Prostate gland (tissue), 2 donors: ENCODE measurements around the gene GOLIM4. TPM values are rescaled to one million over a fixed set of nuclear protein-coding genes. Genes with fewer than 3 reads are reported as not detected.

Experiments used
- DNase-seq: peaks from one replicate; pipeline ENCODE4 v3.0.0-alpha.2; 2019; ENCODE audit warnings: low spot score
- H3K27ac ChIP-seq, 2 donors: fragments of 200-600 bp; sonication (generic); 2 replicates each; pipeline ENCODE4 v1.5.1; 2017 to 2019
- H3K27me3 ChIP-seq: fragments of 200-600 bp; sonication (generic); replicated peaks from 2 replicates; pipeline ENCODE4 v1.5.1; 2019; ENCODE audit not compliant: insufficient read depth
- H3K36me3 ChIP-seq, 2 donors: fragments of 200-600 bp; sonication (generic); 1 replicate in 1 of 2; 2 replicates in 1 of 2; pipeline versions ENCODE4 v1.5.1 to v1.8.1; 2017 to 2019
- H3K4me1 ChIP-seq: fragments of 200-600 bp; sonication (generic); replicated peaks from 2 replicates; pipeline ENCODE4 v1.5.1; 2019
- H3K4me3 ChIP-seq, 2 donors: fragments of 200-600 bp; sonication (generic); 2 replicates each; pipeline ENCODE4 v1.5.1; 2017 to 2019
- H3K9me3 ChIP-seq: fragments of 200-600 bp; sonication (generic); 2 replicates; pipeline ENCODE4 v1.5.1; 2017
- POLR2A ChIP-seq: fragments of 450-650 bp; IDR thresholded peaks from one replicate; pipeline ENCODE4 v1.6.1; 2016; ENCODE audit warnings: antibody characterized with exemption, mild to moderate bottlenecking
- POLR2AphosphoS5 ChIP-seq: sonication (generic); formaldehyde crosslinking; IDR thresholded peaks from one replicate; pipeline ENCODE4 v1.6.1; 2017; ENCODE audit warnings: antibody characterized with exemption
- WGBS: methylation state at CpG from one replicate; pipeline ENCODE4 v1.1.5; 2018; 5-methylcytosine and 5-hydroxymethylcytosine counted together
- intact Hi-C: fragments of 100-400 bp; cut with DNase I; formaldehyde crosslinking; loops from one replicate; pipeline ENCODE4 v1.14.2; 2022
- total RNA-seq, 2 donors: library from RNA; depleted of rRNA; stranded (reverse); fragments of >200 nt; gene quantifications; one replicate each; pipeline ENCODE4 v1.1.0, GENCODE V29; 2016
- TF ChIP-seq, protein P1 (sequence below), 4 experiments: fragments of 200-600 bp in 2 of 4; fragments of 450-650 bp in 2 of 4; sonication (generic) in 2 of 4; IDR thresholded peaks; 1 replicate in 3 of 4; 2 replicates in 1 of 4; pipeline ENCODE4 v1.5.1; 2016 to 2019; ENCODE audit warnings: antibody characterized with exemption in 4 of 4, mild to moderate bottlenecking in 2 of 4, moderate library complexity in 2 of 4

GOLIM4 gene
- total RNA-seq, 2 donors from 2014 or later, result 22.3 to 25.5 TPM

DNA sequence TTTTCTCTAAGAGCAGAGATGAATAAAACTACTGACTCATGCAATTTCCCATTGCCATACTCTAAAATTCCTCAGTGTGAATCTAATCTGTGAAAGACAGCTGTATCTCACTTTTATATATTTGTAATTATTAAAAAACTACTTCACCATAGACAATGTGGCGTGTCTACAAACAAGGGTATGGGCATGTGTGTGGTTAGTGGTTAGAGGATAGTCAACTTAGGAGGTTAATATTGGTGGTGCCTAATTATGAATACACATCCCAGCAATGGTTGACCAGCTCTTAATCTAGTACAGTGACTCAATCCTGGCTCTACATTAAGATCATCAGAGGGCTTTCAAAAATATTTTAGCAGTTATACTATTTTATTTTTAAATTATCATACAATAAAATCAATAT is 94.5 kb downstream of the GOLIM4 start:
- H3K9me3 ChIP-seq, result no peaks in the 10 kb centered on the region
- no peaks in the 10 kb centered on the region for H3K27me3 ChIP-seq
- no peak overlapping the region for H3K4me3 ChIP-seq
- 84% methylated on average over 1 of the region's 1 CpG for WGBS
- no peaks in the 10 kb centered on the region for H3K4me1 ChIP-seq
- DNase-seq, result no peak
- intact Hi-C loops, result no loop called here
- no peaks in the 10 kb centered on the region for H3K36me3 ChIP-seq
- TF ChIP-seq POLR2A, result no peak
- TF ChIP-seq, protein P1, sequence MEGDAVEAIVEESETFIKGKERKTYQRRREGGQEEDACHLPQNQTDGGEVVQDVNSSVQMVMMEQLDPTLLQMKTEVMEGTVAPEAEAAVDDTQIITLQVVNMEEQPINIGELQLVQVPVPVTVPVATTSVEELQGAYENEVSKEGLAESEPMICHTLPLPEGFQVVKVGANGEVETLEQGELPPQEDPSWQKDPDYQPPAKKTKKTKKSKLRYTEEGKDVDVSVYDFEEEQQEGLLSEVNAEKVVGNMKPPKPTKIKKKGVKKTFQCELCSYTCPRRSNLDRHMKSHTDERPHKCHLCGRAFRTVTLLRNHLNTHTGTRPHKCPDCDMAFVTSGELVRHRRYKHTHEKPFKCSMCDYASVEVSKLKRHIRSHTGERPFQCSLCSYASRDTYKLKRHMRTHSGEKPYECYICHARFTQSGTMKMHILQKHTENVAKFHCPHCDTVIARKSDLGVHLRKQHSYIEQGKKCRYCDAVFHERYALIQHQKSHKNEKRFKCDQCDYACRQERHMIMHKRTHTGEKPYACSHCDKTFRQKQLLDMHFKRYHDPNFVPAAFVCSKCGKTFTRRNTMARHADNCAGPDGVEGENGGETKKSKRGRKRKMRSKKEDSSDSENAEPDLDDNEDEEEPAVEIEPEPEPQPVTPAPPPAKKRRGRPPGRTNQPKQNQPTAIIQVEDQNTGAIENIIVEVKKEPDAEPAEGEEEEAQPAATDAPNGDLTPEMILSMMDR (IDR thresholded peaks at IDR 0.05), result no peak
- no peak for TF ChIP-seq POLR2AphosphoS5
- no peak overlapping the region for H3K27ac ChIP-seq

DNA sequence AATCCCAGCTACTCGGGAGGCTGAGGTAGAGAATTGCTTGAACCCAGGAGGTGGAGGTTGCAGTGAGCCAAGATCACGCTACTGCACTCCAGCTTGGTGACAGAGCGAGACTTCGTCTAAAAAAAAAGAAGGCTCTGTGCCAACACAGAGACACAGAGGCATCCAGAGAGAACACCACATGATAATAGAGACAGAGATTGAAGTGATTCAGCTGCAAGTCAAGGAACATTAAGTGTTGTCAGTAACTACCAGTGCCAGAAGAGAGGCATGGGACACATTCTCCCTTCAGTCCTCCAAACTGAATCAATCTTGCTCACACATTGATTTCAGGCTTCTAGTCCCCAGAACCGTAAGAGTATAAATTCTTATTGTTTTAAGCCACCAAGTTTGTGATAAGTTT is 97.5 kb downstream of the GOLIM4 start:
- Histone ChIP-seq H3K9me3 (no peaks in the 10 kb centered on the region), H3K4me1 (no peaks in the 10 kb centered on the region), H3K36me3 (no peaks in the 10 kb centered on the region), H3K4me3 (no peak overlapping the region), H3K27me3 (no peaks in the 10 kb centered on the region), H3K27ac (no peak overlapping the region)
- intact Hi-C loops, result no loop called here
- no peak for DNase-seq
- 87% methylated on average over 5 of the region's 5 CpGs for WGBS
- TF ChIP-seq POLR2AphosphoS5, result no peak
- TF ChIP-seq, protein P1 (IDR thresholded peaks at IDR 0.05), result no peak
- TF ChIP-seq POLR2A, result no peak

DNA sequence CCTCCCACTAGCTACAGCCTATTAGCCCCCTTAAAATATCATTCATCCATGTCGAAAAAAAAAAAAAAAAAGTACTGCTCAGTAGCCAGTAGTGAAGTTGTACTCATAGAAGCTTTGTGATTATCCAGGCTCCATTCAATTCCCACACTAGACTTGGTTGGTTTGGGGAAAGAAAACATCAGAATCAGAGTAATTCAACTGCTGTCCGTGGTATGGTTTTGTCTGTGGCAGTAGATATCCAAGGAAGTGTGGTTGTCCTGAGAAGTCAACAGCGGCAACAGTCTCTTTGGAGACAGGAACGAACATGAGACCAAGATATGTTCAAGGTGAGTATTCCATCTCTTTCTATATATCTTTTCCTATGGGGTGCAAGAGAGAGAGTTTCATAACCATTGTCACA is 99.2 kb downstream of the GOLIM4 start:
- intact Hi-C loops, result no loop called here
- no peaks in the 10 kb centered on the region for H3K36me3 ChIP-seq
- 84% methylated on average over 4 of the region's 4 CpGs for WGBS
- no peaks in the 10 kb centered on the region for H3K4me1 ChIP-seq
- H3K27me3 ChIP-seq, result no peaks in the 10 kb centered on the region
- H3K27ac ChIP-seq, result no peak overlapping the region
- TF ChIP-seq, protein P1 (IDR thresholded peaks at IDR 0.05), result no peak
- TF ChIP-seq POLR2AphosphoS5 (no peak), POLR2A (no peak)
- no peaks in the 10 kb centered on the region for H3K9me3 ChIP-seq
- DNase-seq, result no peak
- H3K4me3 ChIP-seq, result no peak overlapping the region

DNA sequence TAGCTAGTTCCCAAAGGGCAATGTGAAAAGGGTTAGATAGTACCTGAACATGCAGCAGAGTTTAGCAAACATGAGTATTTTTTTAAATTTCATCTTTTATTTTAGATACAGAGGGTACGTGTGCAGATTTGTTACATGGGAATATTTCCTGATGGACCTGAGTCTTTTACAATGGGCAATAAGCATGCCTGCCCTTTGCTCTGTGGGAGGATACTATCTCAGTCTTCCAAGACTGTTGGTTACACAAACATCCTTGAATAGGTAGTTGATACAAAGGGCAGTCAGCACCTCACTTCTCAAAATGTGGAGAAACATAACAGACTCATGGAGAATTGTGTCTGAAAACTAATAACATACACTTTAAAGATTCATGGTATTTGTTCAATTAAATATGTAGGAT is 103.3 kb downstream of the GOLIM4 start:
- no peak for TF ChIP-seq POLR2AphosphoS5
- TF ChIP-seq, protein P1 (IDR thresholded peaks at IDR 0.05), result no peak
- no peak for TF ChIP-seq POLR2A
- no peaks in the 10 kb centered on the region for H3K9me3 ChIP-seq
- DNase-seq, result no peak
- H3K27me3 ChIP-seq, result no peaks in the 10 kb centered on the region
- H3K4me1 ChIP-seq, result no peaks in the 10 kb centered on the region
- no peak overlapping the region for H3K4me3 ChIP-seq
- H3K27ac ChIP-seq, result no peak overlapping the region
- intact Hi-C loops, result no loop called here
- 85% methylated on average over 1 of the region's 1 CpG for WGBS
- H3K36me3 ChIP-seq, result no peaks in the 10 kb centered on the region

DNA sequence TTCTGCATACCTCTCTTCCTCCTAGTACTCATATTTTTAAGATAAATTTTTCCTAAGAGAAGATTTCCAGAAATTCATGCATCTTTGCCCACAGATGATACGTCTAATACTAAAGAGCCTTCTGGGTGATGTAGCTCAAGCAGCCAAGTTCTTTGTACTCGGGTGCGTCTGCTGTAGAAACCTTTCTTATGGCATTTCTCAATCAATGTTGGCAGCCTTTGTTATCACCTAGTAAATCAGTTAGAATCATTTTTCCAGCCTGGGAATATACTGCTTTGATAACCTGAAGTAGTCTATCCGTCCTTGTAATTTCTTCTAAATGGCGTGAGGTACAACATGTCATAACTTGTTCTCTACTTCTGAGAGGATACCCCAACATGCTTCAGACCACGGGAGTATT is 104.5 kb downstream of the GOLIM4 start:
- Histone ChIP-seq H3K9me3 (no peaks in the 10 kb centered on the region), H3K4me1 (no peaks in the 10 kb centered on the region), H3K4me3 (no peak overlapping the region), H3K27me3 (no peaks in the 10 kb centered on the region), H3K27ac (no peak overlapping the region), H3K36me3 (no peaks in the 10 kb centered on the region)
- intact Hi-C loops, result no loop called here
- WGBS, result 79% methylated on average over 6 of the region's 6 CpGs
- TF ChIP-seq POLR2A, result no peak
- no peak for TF ChIP-seq POLR2AphosphoS5
- TF ChIP-seq, protein P1 (IDR thresholded peaks at IDR 0.05), result no peak
- no peak for DNase-seq
